ENCODE measurements around the gene PCSK5.

- TF ChIP-seq POLR2A (IDR thresholded peaks at IDR 0.05) (peak in 1 of 2 donors; percentile 78), CTCF (IDR thresholded peaks at IDR 0.05) (peak in 3 of 6 experiments; percentile 35 to 49 (median 41))
Measured at GRCh38 chr9:76394195-76394959, 503.9 kb downstream of the PCSK5 start, which contains the start of gene RFK.
